GM19035 (cell line): ENCODE results near the gene NUFIP2.
"Not testable (repeated sequence)": the region's sequence is repeated elsewhere in the genome, so short reads cannot be mapped to it uniquely, and the experiment has no call there.

Source experiments
- ATAC-seq: cut with Tn5 transposase; IDR thresholded peaks from one replicate; pipeline ENCODE4 v1.9.1; 2021; ENCODE audit not compliant: unreplicated experiment

Gene NUFIP2

DNA sequence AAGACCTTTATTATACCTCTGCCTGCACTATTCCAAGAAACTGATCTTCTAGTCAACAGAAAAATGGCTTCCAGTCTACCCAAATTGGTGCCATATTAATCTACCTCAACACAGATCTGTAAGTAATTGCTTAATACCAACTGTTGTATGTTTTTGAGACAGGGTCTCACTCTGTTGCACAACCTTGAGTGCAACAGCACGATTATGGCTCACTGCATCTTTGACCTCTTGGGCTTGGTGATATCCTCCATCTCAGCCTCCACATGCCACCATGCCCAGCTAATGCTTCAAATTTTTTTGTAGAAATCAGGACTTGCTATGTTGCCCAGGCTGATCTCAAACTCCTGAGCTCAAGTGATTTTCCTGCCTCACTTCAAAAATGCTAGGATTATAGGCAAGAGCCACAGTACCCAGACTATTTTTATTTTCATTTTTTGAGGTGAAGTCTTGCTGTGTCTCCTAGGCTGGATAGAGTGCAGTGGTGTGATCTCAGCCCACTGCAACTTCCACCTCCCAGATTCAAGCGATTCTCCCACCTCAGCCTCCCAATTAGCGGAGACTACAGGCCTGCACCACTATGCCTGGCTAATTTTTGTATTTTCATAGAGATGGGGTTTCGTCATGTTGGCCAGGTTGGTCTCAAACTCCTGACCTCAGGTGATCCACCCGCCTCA, 14.4 kb downstream of the NUFIP2 start:
- no peak for ATAC-seq

DNA sequence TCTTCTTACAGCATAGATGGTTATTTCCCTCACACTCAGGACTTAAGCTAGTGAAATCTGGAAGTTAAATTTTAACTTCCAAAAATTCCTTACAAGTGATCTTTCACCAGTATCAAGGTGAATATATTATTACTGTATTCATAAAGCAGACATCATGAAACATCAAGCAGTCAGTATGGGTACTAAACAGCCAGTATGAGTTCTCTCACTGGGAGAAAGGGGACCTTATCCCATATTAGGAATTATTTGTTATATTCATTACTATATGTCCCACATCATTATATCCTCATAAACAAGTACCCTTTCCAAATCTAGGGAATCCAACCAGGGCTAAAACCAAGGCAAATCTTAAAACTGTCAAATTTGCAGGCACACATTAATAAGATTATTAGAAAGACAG, 15.3 kb downstream of the NUFIP2 start:
- ATAC-seq: no peak

GRCh38 chr17:29273924-29274323, 20.0 kb downstream of the NUFIP2 start:
- ATAC-seq: no peak

DNA sequence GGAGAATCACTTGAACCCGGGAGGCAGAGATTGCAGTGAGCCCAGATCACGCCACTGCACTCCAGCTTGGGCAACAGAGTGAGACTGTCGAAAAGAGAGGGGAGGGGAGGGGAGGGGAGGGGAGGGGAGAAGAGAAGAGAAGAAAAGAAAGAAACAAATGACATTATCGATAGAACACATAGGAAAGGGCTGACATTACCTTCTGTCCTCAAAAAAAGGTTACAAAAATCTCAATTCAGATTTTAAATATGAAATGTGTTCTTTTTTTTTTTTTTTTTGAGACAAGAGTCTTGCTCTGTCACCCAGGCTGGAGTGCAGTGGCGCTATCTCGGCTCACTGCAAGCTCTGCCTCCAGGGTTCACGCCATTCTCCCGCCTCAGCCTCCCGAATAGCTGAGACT, 22.0 kb downstream of the NUFIP2 start:
- not testable (repeated sequence) for ATAC-seq

GRCh38 chr17:29263916-29264315, 30.0 kb downstream of the NUFIP2 start:
- ATAC-seq: no peak

GRCh38 chr17:29257756-29258155, 36.2 kb downstream of the NUFIP2 start:
- no peak for ATAC-seq

DNA sequence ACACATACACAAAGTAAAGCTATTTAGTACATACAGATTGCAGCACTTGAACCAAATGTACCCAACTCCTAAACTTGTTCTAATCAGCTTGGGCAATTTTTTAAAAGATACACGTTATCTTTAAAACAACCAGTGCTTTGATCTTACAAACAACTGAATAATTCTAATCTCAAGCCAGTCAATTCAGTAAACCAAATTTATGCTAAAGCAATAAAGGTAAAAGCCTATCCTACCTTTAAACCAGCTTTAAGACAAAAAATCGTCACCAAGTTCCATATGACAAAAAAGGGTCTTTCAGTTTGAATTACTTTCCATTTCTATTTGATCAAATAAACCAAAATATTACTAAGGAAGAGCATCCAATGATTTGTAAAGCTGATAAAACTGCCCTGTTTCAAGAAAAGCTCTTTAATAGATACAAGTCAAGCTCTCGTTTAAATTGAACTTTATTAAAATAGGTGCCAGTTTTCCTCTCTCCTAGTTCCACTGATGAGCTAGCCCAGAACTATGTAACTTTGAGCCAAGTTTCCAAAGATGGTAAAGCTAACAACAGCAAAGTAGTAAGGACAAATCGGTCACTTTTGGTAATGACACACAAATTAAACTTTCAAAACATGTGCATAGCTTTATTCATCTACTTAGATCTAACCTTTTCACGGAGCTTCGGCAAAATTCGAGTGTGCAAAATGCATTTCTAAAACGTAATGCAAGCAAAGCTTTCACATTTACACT, 37.0 kb downstream of the NUFIP2 start:
- no peak for ATAC-seq

DNA sequence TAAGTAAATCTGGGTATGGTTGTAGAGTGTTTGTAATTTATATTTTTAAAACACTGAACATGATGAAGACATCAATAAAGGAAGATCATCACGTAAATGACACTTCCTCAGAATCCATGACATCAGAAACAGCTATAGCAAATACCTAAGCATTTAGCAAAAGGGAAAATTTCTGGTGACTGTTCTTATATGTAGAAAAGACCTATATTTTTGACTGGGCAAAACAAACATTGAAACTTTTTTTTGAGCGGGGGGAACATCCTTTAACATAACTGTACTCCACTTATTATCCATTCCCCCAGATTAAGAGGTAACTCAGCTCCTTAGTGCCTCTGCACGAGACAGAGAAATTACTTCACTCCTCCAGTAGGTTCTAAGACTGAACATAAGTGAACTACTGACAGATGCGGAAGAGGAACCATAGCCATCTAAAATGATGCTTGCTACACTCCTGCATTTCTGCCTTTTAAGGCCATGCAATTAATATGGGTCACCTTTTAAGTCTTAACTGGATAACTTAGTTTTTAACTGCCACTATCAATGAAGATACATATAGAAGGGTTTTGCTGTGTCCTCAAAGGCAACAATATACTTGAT, 37.9 kb downstream of the NUFIP2 start:
- no peak for ATAC-seq

DNA sequence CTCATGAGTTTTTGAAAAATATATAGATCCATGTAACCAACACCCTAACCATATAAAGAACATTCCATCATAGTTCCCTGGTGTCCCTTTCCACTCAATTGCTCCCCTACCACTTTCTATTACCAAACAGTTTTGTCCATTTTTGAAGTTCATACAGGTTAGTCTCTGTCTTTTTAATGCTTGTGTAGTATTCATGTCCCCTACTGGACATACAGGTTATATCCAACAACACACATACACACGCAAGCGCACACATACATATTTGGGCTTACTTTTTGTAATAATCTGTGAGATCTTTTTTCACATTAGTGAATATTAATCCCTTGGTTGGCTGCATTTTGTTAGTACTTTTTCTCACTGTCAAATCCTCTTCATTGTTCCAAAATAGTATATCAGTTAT, 40.9 kb downstream of the NUFIP2 start:
- no peak for ATAC-seq

DNA sequence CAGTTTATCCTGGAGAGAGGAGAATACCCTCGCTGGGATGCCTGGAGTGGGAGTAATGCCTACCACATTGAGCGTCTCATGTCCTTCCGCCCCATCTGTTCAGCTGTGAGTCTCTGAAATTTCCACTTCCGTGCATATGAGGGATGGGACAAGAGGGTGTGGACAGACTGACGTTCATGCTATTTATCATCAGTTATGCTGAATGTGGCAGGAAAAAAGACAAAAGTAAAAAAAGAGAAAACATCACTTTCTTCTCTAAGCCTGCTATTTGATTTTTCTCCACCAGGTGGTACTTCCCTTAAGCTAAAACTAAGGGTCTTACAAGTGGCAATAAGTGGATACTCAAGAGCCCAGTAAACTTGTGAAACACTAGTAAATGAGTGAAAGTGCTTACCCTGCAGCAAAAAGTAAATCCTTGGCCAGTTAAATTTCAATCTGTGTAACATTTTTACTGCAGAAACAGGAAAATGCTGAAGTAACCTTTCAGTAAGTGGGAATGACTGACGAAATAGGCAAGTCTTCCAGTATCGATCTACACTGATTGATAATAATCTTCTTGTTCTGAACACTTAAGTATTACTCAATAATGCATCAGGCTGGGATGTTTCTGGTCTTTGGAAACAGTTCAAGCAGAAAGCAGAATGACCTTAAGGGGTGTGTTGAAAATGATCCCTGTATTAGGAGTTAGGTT, 41.7 kb downstream of the NUFIP2 start:
- ATAC-seq: no peak

GRCh38 chr17:29251184-29251583, 42.8 kb downstream of the NUFIP2 start:
- ATAC-seq: no peak

DNA sequence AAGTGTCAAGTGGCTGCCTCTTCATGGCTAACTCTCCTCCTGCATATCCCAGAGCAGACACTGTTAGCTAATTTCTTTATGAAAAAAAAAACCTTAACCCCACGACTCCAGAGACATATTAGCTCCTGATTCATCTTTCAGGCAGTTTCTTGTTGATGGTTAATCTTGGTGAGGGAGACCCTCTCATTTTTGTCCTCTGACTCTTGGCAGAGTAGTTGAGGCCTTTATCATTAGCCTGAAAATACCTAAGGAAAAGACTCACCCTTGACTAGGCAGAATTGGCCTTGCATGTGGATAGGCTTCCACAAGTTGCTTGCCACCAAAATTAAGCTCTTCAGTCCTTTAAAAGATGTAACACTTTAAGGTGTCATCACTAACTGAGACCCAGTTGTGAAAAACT, 43.3 kb downstream of the NUFIP2 start:
- ATAC-seq: no peak

DNA sequence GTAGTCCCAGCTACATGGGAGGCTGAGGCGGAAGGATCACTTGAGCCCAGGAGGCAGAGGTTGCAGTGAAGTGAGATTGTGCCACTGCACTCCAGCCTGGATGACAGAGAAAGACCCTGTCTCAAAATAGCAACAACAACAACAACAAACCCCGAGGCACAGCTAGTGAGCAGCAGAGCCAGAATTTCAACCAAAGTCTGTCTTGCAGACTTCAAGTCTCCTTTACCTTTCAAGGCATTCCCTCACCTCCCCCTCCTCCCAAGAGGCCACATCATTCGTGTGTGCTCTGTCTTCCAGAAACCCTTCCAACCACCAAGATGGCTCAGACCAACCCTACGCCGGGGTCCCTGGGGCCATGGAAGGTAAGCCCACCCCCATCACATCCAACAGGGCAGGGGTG, 45.1 kb downstream of the NUFIP2 start:
- no peak for ATAC-seq

- no peak for ATAC-seq
Measured at GRCh38 chr17:29247219-29247618, 46.7 kb downstream of the NUFIP2 start.

DNA sequence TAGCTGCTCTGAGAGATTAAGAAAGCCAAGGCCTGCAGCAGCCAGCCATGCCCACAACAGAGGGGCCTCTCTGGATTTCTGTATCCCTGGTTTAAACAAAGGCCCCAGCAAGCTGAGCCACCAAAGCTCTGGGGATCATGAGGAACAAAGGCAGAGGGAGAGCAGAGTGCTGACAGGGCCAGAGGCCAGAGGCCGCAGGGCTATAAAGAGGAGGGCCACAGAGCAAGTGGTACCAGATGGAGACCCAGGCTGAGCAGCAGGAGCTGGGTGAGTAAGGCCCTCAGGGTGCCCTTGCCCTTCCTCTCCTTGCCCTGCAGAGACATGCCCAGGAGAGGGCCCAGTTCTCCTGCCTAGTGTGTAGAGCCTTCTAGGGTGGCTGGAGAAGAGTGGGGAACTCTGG, 47.3 kb downstream of the NUFIP2 start, which contains the start of gene CRYBA1:
Gene CRYBA1 (plus strand): TSS at position 232 of the 400 bp plus-strand sequence. CDS start 5 bp downstream, at position 237.
- no peak for ATAC-seq

DNA sequence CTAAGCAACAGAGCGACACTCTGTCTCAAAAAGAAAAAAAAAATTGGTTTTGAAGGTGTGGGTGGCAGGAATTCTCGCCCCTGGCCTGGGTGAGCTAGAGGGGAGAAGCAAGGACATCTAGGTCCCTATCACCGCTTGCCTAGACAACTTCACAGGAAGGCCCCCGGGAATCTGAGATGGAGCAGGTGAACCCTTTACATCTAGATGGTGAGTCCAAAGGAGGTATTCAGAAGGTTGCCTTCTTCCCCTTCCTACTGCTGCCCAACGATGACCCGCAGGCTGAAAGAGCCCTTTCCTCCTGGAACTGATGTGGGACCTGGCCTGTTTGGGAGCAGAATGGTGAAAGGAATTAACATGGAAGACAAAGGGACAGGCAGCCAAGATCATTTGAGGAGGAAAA, 48.5 kb downstream of the NUFIP2 start:
- ATAC-seq: no peak

DNA sequence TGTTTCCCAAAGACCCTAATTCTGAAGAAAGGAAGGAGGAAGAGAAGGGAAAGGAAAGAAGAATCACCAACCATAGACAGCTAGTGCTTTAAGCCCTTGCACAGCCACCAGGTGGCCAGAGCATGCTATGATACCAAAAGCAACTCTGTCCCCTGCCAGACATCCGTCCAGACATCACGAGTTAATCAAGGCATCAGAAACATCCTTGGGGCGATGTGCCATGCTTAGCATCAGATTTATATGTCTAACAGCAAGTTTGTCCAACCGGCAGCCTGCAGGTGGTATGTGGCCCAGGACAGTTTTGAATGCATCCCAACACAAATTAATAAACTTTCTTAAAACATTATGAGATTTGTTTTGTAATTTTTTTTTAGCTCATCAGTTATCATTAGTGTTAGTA, 50.2 kb downstream of the NUFIP2 start:
- no peak for ATAC-seq

- ATAC-seq: no peak
Measured at GRCh38 chr17:29242790-29243189, 51.2 kb downstream of the NUFIP2 start.

- ATAC-seq: no peak
Measured at GRCh38 chr17:29242051-29242450, 51.9 kb downstream of the NUFIP2 start.

DNA sequence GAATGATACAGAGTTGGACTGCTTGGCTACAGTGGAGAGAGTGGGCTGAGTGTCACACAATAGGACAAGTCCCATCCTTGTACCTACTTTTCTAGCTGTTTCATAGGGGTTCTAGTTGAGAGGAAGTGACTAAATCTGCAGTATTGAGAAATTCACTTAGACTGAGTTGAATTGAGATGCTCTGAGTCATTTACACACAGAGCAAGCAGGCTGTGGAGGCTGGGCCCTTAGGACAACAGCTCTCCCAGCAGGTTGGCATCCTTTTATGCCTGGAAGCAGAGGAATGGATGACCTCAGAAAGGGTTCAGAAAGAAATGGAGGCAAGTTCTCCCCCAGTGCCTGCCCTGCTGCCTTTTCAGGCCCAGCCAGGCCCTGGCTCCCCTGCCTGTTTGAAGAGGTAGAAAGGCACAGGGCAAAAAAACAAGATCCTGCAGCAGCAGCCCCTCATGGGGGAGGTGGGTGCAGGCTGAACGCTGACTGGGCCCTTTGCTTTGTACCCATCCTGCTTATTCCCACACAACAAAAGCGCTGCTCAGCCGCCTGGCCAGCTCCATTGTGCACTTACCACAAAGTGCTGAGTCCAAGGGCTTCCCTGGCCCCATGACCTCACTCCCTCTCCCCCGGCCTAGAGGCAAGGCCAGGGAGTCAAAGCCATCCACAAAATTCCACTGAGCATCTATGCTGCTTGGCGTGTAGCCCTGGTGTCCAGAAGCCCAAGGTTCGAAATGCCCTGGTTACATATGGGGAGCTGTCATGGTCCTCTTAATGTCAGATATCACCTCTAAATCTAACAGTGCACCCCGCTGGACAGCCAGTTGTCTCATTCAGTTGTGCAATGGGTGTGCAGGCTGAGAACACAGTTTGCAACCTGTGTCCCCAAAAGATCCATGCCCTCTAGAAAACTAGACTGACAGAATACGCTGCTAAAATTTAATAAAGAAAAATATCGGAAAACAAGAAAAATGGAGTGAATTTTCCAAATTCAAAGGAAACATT, 52.7 kb downstream of the NUFIP2 start:
- no peak for ATAC-seq
